COR-L47 (cell line): ENCODE data around the gene B4GALT1.

Experiments used
- DNase-seq: peaks from one replicate; lab custom pipeline; 2025; lab: John Stamatoyannopoulos, UW

Gene B4GALT1

DNA sequence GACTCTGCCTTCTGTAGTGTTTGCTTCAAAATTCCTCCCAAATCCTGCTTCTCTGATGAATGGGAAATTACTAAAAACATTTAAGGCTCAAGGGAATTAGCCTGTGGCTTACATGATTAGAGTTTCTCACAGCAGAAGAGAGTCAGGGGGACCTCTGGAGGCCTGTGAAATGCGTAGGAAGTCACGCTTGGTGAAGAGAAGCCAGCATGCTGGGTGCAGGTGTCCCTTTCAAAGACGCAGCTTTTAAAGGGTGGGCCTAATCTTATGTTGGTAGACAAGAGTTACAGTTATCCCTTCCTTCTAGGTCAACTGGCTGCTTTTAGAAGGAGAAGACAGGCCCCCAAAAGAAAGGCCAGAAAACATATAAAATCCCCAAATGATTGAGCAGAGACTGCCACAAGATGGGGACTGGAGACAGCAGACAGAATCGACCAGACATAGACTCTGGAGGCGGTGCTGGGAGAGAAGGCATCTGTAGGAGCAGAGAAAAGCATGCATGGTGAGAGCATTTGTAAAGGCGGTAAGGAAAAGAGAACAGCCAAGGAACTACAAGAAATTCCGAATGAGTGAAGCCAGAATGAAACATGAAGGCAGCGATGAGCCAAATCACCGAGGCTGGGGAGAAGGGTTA, 42.3 kb downstream of the B4GALT1 start:
- no peak for DNase-seq

GRCh38 chr9:33124046-33124445, 43.1 kb downstream of the B4GALT1 start:
- DNase-seq = no peak

GRCh38 chr9:33123407-33124031, 43.6 kb downstream of the B4GALT1 start:
- DNase-seq = no peak

DNA sequence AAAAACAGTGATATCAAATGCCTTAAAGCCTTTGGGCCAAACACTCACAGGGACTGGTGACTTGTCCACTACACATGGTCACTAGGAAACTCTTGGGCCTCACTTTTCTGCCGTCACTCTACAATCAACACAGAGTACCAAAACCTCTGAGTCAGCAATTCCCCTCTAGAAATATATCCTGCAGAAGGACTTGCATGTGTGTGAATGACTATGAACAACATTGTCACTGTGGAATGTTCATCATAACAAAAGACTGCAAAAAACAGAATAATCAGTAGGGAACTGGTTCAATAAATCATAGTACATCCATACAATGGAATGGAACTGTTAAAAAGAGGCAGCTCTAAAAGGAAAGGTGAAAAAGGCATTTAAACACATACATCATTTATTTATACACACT, 46.5 kb downstream of the B4GALT1 start:
- DNase-seq = no peak

DNA sequence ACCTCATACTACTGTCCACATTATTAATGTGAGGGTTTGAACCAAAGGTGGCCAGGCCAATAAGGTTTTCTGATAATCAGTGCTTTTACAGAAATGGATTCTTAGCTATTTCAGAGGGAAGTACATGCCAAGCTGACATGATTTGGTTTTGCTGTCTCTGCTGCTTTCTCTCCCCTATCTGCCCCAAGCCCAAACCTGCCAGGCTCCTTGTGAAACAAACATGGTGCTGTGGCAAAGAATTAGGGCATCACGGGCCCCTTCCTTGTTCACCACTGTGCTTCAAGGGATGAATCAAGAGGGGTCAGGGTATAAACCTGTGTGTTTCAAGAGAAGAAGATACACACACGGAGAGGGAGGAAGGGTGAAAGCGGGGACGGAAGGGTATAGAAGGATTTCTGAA, 49.3 kb downstream of the B4GALT1 start:
- DNase-seq = no peak

DNA sequence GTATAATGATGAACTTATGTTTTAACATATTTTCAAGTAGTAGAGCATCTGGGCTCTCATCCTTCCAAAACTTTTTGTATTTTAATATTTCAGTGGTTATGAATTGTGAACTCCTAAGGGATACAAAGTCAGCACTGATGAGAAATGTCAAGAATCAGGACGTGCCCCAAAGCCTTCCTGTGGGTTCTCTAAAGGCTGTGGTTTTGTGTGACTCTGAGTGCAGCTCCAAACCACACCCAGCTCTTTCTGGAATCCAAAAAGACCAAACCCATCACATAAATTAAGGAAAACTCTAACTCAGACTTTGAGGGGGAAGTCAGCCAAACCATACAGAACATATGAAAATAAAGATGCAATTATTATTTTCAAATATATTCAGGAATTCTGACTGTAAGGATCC, 49.8 kb downstream of the B4GALT1 start:
- DNase-seq = no peak

DNA sequence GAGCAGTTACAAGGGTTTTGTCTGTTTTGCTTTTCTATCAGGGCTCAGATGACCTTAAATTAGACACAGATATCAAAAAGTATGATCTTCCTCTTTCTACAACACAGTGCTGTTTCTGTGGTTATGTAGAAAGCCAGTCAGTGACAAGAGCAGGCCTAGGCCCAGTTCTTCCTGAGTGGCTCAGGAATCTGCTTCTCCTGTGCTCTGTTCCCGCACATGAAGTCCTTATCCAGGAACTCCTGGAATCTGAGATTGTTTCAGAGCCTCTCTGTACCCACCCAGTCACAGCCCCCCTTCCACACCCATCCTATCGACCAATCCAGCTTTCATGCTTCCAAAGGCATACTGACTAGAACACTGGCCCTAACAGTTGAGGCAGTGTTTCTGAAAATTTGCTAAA, 50.3 kb downstream of the B4GALT1 start:
- DNase-seq = no peak

DNA sequence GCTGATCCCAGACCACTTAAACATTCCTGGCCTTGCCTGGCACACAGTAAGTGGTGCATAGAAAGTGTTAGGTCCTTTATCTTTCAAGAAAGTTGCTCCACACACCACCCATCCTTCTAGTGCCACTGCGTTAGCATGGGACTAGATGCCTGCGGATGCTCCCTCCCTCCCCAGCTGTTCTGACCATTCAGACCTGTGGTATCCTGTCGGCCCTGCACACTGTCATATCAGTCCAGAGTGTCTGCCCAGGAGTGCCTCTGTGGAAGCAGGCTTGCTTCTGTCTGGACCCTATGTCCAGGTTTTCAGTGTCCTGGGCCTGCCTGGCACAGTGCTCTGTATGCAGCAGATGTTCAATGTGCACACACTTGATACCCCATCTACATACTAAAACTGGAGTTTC, 52.4 kb downstream of the B4GALT1 start:
- DNase-seq = no peak

GRCh38 chr9:33113799-33114547, 53.2 kb downstream of the B4GALT1 start:
- no peak for DNase-seq

GRCh38 chr9:33112094-33112493, 55.0 kb downstream of the B4GALT1 start:
- DNase-seq = no peak

DNA sequence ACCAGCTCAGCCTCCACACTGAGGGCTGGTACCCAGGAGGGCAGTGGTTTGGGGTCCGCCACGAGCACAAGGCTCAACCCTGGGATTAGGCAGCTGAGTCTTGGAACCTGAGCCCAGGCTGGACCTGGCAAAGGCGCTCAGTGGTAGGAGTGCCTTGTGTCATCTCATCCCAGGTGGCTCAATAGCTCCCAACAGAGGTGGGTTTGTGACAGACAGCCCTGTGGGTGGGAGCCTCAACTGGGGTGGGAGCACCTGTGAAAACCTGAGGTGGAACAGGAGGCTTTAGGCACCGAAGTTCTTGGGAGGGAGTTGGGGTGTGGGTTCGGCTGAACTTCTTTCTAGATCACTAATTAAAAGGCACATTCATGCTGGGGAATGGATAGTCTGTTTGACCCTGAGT, 55.5 kb downstream of the B4GALT1 start:
- peak; percentile 3 for DNase-seq

GRCh38 chr9:33110686-33111085, 56.5 kb downstream of the B4GALT1 start:
- DNase-seq = no peak

- DNase-seq = no peak
Observed at GRCh38 chr9:33109850-33110595, 57.1 kb downstream of the B4GALT1 start.

DNA sequence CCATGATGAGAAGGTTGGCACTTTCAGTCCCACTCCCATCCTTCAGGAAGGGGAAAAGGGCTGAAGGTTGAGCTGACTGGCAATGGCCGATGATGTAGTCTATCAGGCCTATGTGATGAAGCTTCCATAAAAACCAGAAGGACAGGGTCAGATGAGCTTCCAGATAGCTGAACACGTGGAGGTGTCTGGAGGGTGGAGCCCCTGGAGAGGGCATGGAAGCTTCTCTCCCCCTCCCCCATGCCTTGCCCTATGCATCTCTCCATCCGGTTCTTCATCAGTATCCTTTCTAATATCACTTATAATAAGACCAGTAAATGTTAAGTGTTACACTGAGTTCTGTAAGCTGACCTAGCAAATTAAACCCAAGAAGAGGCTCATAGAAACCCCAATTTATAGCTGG, 58.0 kb downstream of the B4GALT1 start:
- no peak for DNase-seq

DNA sequence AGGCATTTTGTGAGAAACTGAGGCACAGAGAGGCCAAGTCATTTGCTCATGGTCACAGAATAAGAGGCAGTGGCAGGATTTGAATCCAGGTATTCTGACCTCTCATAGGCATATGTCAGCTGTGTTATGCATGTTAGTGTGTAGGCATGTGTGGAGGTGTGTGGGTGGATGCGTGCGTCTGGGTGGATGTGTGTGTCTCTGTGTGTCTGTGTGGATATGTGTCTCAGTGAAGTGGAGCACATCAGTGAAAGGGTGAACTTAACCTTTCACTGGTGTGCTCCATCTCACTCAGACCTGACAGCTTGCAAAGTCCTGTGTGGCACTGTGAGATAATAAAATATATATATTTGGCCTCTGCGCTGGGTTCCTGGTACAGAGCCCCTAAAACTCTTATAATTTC, 58.7 kb downstream of the B4GALT1 start:
- no peak for DNase-seq

DNA sequence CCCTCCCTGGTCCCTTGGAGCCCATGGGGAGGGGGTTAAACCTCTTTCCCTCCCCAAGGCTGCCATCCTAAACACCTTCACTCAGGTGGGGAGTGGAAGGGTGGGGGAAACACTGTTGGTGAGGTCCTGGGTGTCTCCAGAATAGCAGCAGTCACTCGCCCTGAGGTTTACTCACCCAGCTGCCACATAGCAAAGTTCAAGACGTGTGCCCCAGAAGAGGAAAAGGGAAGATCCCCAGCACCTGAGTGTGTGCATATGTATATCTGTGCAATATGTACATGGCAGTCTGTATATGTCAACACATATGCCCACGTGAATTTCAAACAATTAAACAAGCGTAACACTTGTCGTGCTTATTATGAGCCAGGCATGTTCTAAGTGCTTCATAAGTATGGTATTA, 59.4 kb downstream of the B4GALT1 start:
- DNase-seq = no peak

GRCh38 chr9:33106827-33107621, 60.1 kb downstream of the B4GALT1 start:
- no peak for DNase-seq

DNA sequence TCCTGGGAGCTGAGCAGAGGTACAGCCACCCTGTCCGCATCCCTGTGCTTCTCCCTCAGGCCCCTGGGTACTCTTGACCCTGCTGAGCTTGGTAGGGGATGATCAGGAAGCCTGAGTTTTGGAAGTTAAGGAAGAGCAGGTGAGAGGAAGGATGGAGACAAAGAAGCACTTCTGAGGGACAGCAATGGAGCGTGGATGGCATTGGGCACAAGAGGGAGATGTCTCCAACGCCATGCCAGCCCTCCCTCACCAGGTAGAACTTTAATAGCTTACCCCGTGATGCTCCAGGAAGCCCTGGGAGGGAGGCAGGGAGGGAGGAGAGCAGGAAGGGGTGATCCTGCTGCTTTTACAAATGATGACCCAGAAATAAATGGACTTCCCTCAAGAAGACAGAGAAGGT, 60.8 kb downstream of the B4GALT1 start:
- DNase-seq = no peak

GRCh38 chr9:33105959-33106358, 61.2 kb downstream of the B4GALT1 start:
- no peak for DNase-seq

GRCh38 chr9:33105504-33105903, 61.6 kb downstream of the B4GALT1 start:
- DNase-seq = no peak

GRCh38 chr9:33104401-33104800, 62.7 kb downstream of the B4GALT1 start:
- no peak for DNase-seq
